ENCODE results near the gene PRDX1.

GRCh38 chr1:45507893-45508292 lies 13.8 kb downstream of the PRDX1 start:
- no peak for TF ChIP-seq POLR2A (IDR thresholded peaks at IDR 0.05)
- TF ChIP-seq CTCF (IDR thresholded peaks at IDR 0.05), result no peak
